Neural cell (in vitro differentiated cells): ENCODE data around the gene WWC1. TPM values are rescaled to one million over a fixed set of nuclear protein-coding genes. Genes with fewer than 3 reads are reported as not detected.

Experiments used
- H2AFZ ChIP-seq: fragments of 200-600, 300-800 bp; sonication (generic), shearing (Covaris generic); 2 replicates; pipeline ENCODE4 v1.6.0; 2014; ENCODE audit warnings: low read depth, mild to moderate bottlenecking, antibody characterized with exemption, low read length, moderate library complexity
- H3F3A ChIP-seq: fragments of 200-600 bp; shearing (Covaris generic); 2 replicates; pipeline ENCODE4 v1.6.1; 2016; ENCODE audit warnings: mild to moderate bottlenecking, moderate library complexity, mixed read lengths, antibody characterized with exemption, low read length; ENCODE audit not compliant: insufficient read depth, poor library complexity, severe bottlenecking
- H3K27ac ChIP-seq: fragments of 200-600, 300-800 bp; sonication (generic), shearing (Covaris generic); 2 replicates; pipeline ENCODE4 v1.5.1; 2014; ENCODE audit warnings: mild to moderate bottlenecking, low read length, moderate library complexity
- H3K27me3 ChIP-seq: fragments of 300-800, 200-600 bp; sonication (generic), shearing (Covaris generic); 2 replicates; pipeline ENCODE4 v1.6.0; 2014; ENCODE audit warnings: mild to moderate bottlenecking, low read depth, low read length, moderate library complexity; ENCODE audit not compliant: insufficient read depth
- H3K36me3 ChIP-seq: fragments of 300-800, 200-600 bp; sonication (generic), shearing (Covaris generic); 2 replicates; pipeline ENCODE4 v1.5.1; 2014; ENCODE audit warnings: mild to moderate bottlenecking, antibody characterized with exemption, low read length, moderate library complexity; ENCODE audit not compliant: insufficient read depth
- H3K4me2 ChIP-seq: fragments of 300-800, 200-600 bp; sonication (generic), shearing (Covaris generic); 2 replicates; pipeline ENCODE4 v1.6.0; 2014; ENCODE audit warnings: mild to moderate bottlenecking, low read length
- H3K4me3 ChIP-seq: fragments of 300-800, 200-600 bp; sonication (generic), shearing (Covaris generic); 2 replicates; pipeline ENCODE4 v1.5.1; 2014; ENCODE audit warnings: mild to moderate bottlenecking, low read length, moderate library complexity
- H3K79me2 ChIP-seq: fragments of 200-600 bp; shearing (Covaris generic); replicated peaks from 2 replicates; pipeline ENCODE4 v1.6.0; 2014; ENCODE audit warnings: mild to moderate bottlenecking, low read length, moderate library complexity; ENCODE audit not compliant: insufficient read depth
- H3K9ac ChIP-seq: fragments of 300-800, 200-600 bp; sonication (generic), shearing (Covaris generic); 2 replicates; pipeline ENCODE4 v1.6.1; 2016; ENCODE audit warnings: mild to moderate bottlenecking, low read length, mixed read lengths
- H3K9me2 ChIP-seq: fragments of 200-600 bp; shearing (Covaris generic); 2 replicates; pipeline ENCODE4 v1.6.1; 2016; ENCODE audit warnings: mild to moderate bottlenecking, low read length, mixed read lengths; ENCODE audit not compliant: insufficient read depth
- H3K9me3 ChIP-seq: fragments of 200-600, 300-800 bp; sonication (generic), shearing (Covaris generic); 2 replicates; pipeline ENCODE4 v1.6.1; 2016; ENCODE audit warnings: mild to moderate bottlenecking, mixed run types, low read length, moderate library complexity, mixed read lengths
- H4K20me1 ChIP-seq: fragments of 200-600 bp; shearing (Covaris generic); 2 replicates; pipeline ENCODE4 v1.6.1; 2016; ENCODE audit warnings: mild to moderate bottlenecking, mixed run types; ENCODE audit not compliant: insufficient read depth
- CTCF ChIP-seq: fragments of 450-650 bp; IDR thresholded peaks from 2 replicates; pipeline ENCODE4 v1.5.1; 2014; ENCODE audit warnings: antibody characterized with exemption, mild to moderate bottlenecking, moderate library complexity; ENCODE audit not compliant: poor library complexity, severe bottlenecking
- EP300 ChIP-seq: fragments of 450-650 bp; conservative IDR thresholded peaks from 2 replicates; pipeline ENCODE4 v1.6.1; 2014; ENCODE audit warnings: antibody characterized with exemption, mild to moderate bottlenecking, moderate library complexity; ENCODE audit not compliant: poor library complexity, severe bottlenecking
- EZH2 ChIP-seq: fragments of 200-600, 300-800 bp; shearing (Covaris generic), sonication (generic); IDR thresholded peaks from 2 replicates; pipeline ENCODE4 v1.6.1; 2014; ENCODE audit warnings: antibody characterized with exemption, low read length, borderline replicate concordance, mild to moderate bottlenecking; ENCODE audit not compliant: insufficient read depth, poor library complexity, severe bottlenecking
- MXI1 ChIP-seq: fragments of 450-650 bp; conservative IDR thresholded peaks from 2 replicates; pipeline ENCODE4 v1.6.1; 2014; ENCODE audit warnings: antibody characterized with exemption, mild to moderate bottlenecking; ENCODE audit not compliant: poor library complexity, severe bottlenecking
- POLR2AphosphoS5 ChIP-seq: IDR thresholded peaks from 2 replicates; pipeline ENCODE4 v1.6.1; 2012
- RAD21 ChIP-seq: fragments of 450-650 bp; conservative IDR thresholded peaks from 2 replicates; pipeline ENCODE4 v1.6.1; 2014; ENCODE audit warnings: antibody characterized with exemption, mild to moderate bottlenecking, moderate library complexity
- REST ChIP-seq: IDR thresholded peaks from 2 replicates; pipeline ENCODE4 v1.6.1; 2012; ENCODE audit warnings: borderline replicate concordance
- SMC3 ChIP-seq: fragments of 450-650 bp; conservative IDR thresholded peaks from 2 replicates; pipeline ENCODE4 v1.6.1; 2014; ENCODE audit warnings: antibody characterized with exemption, mild to moderate bottlenecking, moderate library complexity; ENCODE audit not compliant: poor library complexity
- TAF1 ChIP-seq: IDR thresholded peaks from 2 replicates; pipeline ENCODE4 v1.6.1; 2012; ENCODE audit warnings: low read depth
- polyA plus RNA-seq: library from polyadenylated mRNA; depleted of rRNA; stranded (reverse); fragments of >200 nt; gene quantifications from 2 replicates; pipeline ENCODE4 v1.2.3, GENCODE V29; 2014

Gene WWC1
- polyA plus RNA-seq, 1 donor from 2014 or later = 0.97 TPM

GRCh38 chr5:168390491-168390890 lies 99.0 kb downstream of the WWC1 start (continued):
- no peak for TF ChIP-seq EZH2
- no peak for TF ChIP-seq RAD21

- Histone ChIP-seq H2AFZ (no peak overlapping the region), H3K27me3 (no peaks in the 10 kb centered on the region), H3K9ac (no peak overlapping the region), H3K4me2 (no peak overlapping the region), H3K4me3 (no peak overlapping the region), H3K9me3 (peaks cover 6% of the 10 kb centered on the region), H3K9me2 (no peaks in the 10 kb centered on the region), H3K36me3 (no peaks in the 10 kb centered on the region), H3F3A (no peaks in the 10 kb centered on the region), H3K79me2 (no peaks in the 10 kb centered on the region), H3K27ac (no peak overlapping the region), H4K20me1 (no peaks in the 10 kb centered on the region)
- TF ChIP-seq REST = no peak
- no peak for TF ChIP-seq TAF1
- TF ChIP-seq EZH2 = no peak
- TF ChIP-seq RAD21 = no peak
- TF ChIP-seq EP300 = no peak
- TF ChIP-seq MXI1 = no peak
- no peak for TF ChIP-seq CTCF
- no peak for TF ChIP-seq SMC3
- TF ChIP-seq POLR2AphosphoS5 = no peak
These were observed 102.3 kb downstream of the WWC1 start for GRCh38 chr5:168393773-168394172.

GRCh38 chr5:168400429-168401220 lies 109.2 kb downstream of the WWC1 start:
- Histone ChIP-seq H3K9ac (no peak overlapping the region), H3K36me3 (no peaks in the 10 kb centered on the region), H3K4me2 (no peak overlapping the region), H4K20me1 (no peaks in the 10 kb centered on the region), H3K27me3 (no peaks in the 10 kb centered on the region), H2AFZ (no peak overlapping the region), H3K27ac (no peak overlapping the region), H3F3A (no peaks in the 10 kb centered on the region), H3K9me2 (no peaks in the 10 kb centered on the region), H3K79me2 (no peaks in the 10 kb centered on the region), H3K4me3 (no peak overlapping the region), H3K9me3 (no peaks in the 10 kb centered on the region)
- TF ChIP-seq SMC3 = no peak
- TF ChIP-seq EZH2 = no peak
- TF ChIP-seq MXI1 = no peak
- TF ChIP-seq EP300 = no peak
- TF ChIP-seq RAD21 = no peak
- no peak for TF ChIP-seq REST
- no peak for TF ChIP-seq TAF1
- no peak for TF ChIP-seq POLR2AphosphoS5
- no peak for TF ChIP-seq CTCF
